HL-60 (cell line): Measurements from ENCODE around the gene EHD4.
A peak's percentile ranks its signal among the peaks of the same experiment; 100 is the strongest.

Experiments used
- DNase-seq, 2 experiments: peaks; one replicate each; pipeline ENCODE4 v3.0.0-alpha.2; 2010 to 2020; ENCODE audit warnings: low read depth in 1 of 2, low spot score in 1 of 2
- H3K27ac ChIP-seq: fragments of 250-450 bp; sonication (Bioruptor Pico); replicated peaks from 2 replicates; pipeline ENCODE4 v1.5.1; 2020; ENCODE audit warnings: mild to moderate bottlenecking, moderate library complexity
- H3K27me3 ChIP-seq: fragments of 250-450 bp; sonication (Bioruptor Pico); 2 replicates; pipeline ENCODE4 v1.5.1; 2021; ENCODE audit warnings: mild to moderate bottlenecking, moderate library complexity; ENCODE audit not compliant: insufficient read depth, poor library complexity, severe bottlenecking
- H3K4me3 ChIP-seq: replicated peaks from 2 replicates; pipeline ENCODE4 v1.5.1; 2011; ENCODE audit warnings: mild to moderate bottlenecking, control low read depth, low read length; ENCODE audit not compliant: insufficient read depth
- GABPA ChIP-seq: IDR thresholded peaks from 2 replicates; pipeline ENCODE4 v1.6.1; 2012; ENCODE audit warnings: low read depth
- POLR2AphosphoS5 ChIP-seq: IDR thresholded peaks from 2 replicates; pipeline ENCODE4 v1.6.1; 2012; ENCODE audit warnings: low read depth
- SPI1 ChIP-seq: IDR thresholded peaks from 2 replicates; pipeline ENCODE4 v1.6.1; 2012; ENCODE audit warnings: low read depth, mild to moderate bottlenecking, borderline replicate concordance
- TF ChIP-seq, protein P1 (sequence below): IDR thresholded peaks from one replicate; pipeline ENCODE4 v1.5.1; 2011; ENCODE audit warnings: low read length, control low read depth, inconsistent platforms; ENCODE audit not compliant: insufficient read depth
- TF ChIP-seq, protein P2 (sequence below): IDR thresholded peaks from 2 replicates; pipeline ENCODE4 v1.6.1; 2012; ENCODE audit warnings: low read depth; ENCODE audit not compliant: insufficient replicate concordance

EHD4 gene

DNA sequence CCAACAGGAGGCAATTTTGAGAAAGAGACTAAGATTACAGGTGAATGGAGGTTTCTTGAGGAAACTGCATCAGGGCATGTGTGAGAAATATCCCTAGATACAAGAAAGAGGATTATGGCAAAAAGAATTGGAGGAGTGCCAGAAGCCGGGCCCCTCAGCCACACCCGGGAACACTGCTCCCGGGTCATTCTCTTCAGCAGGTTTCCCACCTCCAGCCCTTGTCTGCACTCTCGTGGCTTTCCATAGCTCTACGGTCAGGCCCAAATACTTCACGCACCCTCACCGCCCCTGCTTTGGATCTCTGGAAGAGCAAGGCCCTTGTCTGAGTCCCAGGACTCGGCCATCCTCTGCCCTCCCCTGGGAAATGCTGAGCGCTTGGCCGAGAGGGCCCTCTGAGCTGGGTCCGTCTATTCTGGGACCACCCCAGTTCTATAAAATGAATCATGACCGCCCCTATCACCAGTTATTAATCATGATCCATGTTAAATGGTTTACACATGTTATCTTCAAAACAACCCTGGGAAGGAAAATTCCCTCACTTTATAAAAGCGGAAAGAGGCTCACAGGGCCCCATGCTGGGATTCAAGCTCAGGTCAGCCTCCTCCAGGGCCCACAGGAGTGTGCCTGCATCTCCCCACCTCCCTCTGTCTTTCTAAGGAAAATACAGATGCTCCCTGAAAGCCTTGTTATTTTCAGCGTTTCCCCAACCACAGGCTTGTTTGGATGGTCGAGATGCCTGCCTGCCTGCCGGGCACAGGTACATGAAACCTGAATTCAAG is 39.7 kb downstream of the EHD4 start:
- H3K4me3 ChIP-seq = no peak overlapping the region
- H3K27ac ChIP-seq = no peak overlapping the region
- H3K27me3 ChIP-seq = no peaks in the 10 kb centered on the region
- DNase-seq = no peak
- TF ChIP-seq SPI1 (no peak), GABPA (no peak), POLR2AphosphoS5 (no peak)
- TF ChIP-seq, protein P1, sequence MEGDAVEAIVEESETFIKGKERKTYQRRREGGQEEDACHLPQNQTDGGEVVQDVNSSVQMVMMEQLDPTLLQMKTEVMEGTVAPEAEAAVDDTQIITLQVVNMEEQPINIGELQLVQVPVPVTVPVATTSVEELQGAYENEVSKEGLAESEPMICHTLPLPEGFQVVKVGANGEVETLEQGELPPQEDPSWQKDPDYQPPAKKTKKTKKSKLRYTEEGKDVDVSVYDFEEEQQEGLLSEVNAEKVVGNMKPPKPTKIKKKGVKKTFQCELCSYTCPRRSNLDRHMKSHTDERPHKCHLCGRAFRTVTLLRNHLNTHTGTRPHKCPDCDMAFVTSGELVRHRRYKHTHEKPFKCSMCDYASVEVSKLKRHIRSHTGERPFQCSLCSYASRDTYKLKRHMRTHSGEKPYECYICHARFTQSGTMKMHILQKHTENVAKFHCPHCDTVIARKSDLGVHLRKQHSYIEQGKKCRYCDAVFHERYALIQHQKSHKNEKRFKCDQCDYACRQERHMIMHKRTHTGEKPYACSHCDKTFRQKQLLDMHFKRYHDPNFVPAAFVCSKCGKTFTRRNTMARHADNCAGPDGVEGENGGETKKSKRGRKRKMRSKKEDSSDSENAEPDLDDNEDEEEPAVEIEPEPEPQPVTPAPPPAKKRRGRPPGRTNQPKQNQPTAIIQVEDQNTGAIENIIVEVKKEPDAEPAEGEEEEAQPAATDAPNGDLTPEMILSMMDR = no peak
- TF ChIP-seq, protein P2, sequence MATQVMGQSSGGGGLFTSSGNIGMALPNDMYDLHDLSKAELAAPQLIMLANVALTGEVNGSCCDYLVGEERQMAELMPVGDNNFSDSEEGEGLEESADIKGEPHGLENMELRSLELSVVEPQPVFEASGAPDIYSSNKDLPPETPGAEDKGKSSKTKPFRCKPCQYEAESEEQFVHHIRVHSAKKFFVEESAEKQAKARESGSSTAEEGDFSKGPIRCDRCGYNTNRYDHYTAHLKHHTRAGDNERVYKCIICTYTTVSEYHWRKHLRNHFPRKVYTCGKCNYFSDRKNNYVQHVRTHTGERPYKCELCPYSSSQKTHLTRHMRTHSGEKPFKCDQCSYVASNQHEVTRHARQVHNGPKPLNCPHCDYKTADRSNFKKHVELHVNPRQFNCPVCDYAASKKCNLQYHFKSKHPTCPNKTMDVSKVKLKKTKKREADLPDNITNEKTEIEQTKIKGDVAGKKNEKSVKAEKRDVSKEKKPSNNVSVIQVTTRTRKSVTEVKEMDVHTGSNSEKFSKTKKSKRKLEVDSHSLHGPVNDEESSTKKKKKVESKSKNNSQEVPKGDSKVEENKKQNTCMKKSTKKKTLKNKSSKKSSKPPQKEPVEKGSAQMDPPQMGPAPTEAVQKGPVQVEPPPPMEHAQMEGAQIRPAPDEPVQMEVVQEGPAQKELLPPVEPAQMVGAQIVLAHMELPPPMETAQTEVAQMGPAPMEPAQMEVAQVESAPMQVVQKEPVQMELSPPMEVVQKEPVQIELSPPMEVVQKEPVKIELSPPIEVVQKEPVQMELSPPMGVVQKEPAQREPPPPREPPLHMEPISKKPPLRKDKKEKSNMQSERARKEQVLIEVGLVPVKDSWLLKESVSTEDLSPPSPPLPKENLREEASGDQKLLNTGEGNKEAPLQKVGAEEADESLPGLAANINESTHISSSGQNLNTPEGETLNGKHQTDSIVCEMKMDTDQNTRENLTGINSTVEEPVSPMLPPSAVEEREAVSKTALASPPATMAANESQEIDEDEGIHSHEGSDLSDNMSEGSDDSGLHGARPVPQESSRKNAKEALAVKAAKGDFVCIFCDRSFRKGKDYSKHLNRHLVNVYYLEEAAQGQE = no peak

DNA sequence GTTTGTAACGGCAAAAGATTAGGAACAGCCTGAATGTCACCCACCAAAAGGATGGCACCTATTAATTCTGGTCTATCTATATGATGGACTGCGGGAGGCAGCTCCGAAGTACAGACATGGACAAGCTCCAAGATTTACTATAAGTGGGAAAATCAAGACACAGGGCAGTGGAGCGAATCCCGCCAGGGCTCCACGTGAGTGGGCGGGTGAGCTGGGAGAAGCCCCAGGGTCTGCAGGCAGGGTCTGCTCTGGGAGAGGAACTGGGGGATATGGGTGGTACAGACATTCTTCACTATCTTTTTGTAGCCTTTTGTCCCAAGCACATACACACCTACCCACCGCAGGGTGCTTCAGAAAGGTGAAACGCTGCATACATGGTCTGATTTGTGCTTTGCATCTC is 40.3 kb downstream of the EHD4 start:
- H3K27me3 ChIP-seq = no peaks in the 10 kb centered on the region
- H3K4me3 ChIP-seq = no peak overlapping the region
- TF ChIP-seq POLR2AphosphoS5 (no peak), GABPA (no peak), SPI1 (no peak)
- TF ChIP-seq, protein P1 = no peak
- TF ChIP-seq, protein P2 = no peak
- no peak overlapping the region for H3K27ac ChIP-seq
- DNase-seq = no peak

DNA sequence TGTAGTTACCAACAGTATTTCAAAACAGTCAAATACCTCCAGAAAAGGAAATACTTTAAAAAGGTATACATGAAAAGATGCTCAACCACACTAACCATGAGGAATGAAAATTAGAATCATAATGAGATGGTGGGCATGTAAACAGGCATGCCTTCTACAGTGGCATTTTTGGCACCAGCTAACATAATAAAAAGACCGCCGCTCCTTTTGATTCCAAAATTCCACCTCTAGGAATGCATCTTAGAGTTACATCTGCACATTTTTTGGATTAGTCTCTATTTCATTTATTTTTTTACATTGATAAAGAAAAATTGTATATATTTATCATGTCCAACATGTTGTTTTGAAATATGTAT is 41.5 kb downstream of the EHD4 start:
- Histone ChIP-seq H3K27ac (no peak overlapping the region), H3K27me3 (no peaks in the 10 kb centered on the region), H3K4me3 (no peak overlapping the region)
- no peak for DNase-seq
- no peak for TF ChIP-seq POLR2AphosphoS5
- TF ChIP-seq SPI1 = no peak
- TF ChIP-seq GABPA = no peak

DNA sequence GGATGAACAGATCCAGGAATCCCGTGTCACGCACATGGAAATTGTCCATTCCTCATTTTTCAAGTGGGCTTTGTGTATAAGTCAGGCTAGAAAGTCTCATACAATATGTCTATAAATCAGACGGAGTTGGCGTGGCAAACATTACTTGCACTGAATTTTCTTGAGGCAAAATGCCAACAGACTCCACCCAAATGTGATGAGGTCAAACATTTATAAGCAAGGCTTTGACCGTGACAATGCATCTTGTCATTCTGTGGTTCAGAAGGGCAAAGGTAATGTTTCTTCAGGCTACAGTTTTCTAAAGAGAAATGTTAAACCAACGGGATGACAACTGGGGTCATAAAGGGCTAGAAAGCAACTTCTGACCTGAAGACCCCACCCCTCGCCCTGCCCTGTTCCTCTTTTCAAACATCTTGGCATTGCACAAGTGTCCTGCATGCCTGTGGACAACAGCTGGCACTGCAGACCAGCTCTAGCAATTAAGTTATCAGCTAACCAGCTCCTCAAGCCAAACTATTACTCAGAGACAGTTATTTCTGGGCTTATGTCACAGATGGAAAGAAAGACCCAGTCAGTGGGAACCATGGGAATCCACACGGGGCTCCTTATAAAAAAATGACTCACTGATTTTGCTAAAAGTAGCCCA is 42.0 kb downstream of the EHD4 start:
- TF ChIP-seq GABPA (no peak), SPI1 (peak; percentile 37; the same call in 1 of the 2 replicates), POLR2AphosphoS5 (no peak)
- TF ChIP-seq, protein P2 = no peak
- TF ChIP-seq, protein P1 = no peak
- Histone ChIP-seq H3K27ac (no peak overlapping the region), H3K4me3 (no peak overlapping the region), H3K27me3 (no peaks in the 10 kb centered on the region)
- no peak for DNase-seq
